SH-SY5Y (cell line): ENCODE measurements around the gene SNX9.

Experiments used
- GATA2 ChIP-seq: IDR thresholded peaks from 2 replicates; pipeline ENCODE4 v1.6.1; 2011; ENCODE audit warnings: mild to moderate bottlenecking, low read depth, low read length
- GATA3 ChIP-seq: IDR thresholded peaks from 2 replicates; pipeline ENCODE4 v1.6.1; 2011; ENCODE audit warnings: low read depth, mild to moderate bottlenecking, low read length, moderate library complexity

DNA sequence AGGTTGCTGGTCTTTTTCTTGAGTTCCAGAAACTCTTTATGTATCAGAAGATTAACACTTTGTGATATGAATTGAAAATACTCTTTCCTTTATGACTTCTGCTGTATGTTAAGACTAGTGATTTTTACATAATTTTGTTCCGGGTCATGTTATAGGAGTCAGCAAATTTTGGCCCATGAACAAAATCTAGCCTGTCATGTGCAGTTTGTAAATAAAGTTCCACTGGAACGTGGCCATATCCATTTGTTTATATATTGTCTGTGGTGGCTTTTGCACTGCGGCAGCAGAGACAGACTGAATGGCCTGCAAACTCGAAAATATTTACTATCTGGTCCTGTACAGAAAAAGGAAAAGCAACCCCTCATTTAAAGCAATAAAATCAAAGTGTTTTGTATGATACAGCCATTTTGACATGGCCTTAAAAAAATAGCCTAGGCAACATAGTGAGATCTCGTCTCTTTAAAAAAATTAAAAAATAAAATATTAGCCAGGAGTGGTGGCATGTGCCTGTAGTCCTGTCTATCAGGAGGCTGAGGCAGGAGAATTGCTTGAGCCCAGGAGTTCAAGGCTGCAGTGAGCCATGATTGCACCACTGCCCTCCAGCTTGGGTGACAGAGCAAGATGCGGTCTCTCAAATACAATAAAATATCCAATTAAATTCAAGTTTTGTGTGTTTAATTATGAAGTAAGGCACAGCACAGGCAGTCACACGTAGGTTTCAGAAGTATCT lies 36.9 kb downstream of the SNX9 start:
- TF ChIP-seq GATA2 (no peak), GATA3 (no peak)
